ENCODE results near the gene PUS1. TPM values are rescaled to one million over a fixed set of nuclear protein-coding genes. Genes with fewer than 3 reads are reported as not detected.
A peak's percentile ranks its signal among the peaks of the same experiment; 100 is the strongest.

The PUS1 gene
- total and polyA plus RNA-seq, 9 of the 15 experiments (the other 6 are each of a cell fraction or from before 2014, with no cell fraction given) = 1.9 to 90.8 (median 30.0) TPM

DNA sequence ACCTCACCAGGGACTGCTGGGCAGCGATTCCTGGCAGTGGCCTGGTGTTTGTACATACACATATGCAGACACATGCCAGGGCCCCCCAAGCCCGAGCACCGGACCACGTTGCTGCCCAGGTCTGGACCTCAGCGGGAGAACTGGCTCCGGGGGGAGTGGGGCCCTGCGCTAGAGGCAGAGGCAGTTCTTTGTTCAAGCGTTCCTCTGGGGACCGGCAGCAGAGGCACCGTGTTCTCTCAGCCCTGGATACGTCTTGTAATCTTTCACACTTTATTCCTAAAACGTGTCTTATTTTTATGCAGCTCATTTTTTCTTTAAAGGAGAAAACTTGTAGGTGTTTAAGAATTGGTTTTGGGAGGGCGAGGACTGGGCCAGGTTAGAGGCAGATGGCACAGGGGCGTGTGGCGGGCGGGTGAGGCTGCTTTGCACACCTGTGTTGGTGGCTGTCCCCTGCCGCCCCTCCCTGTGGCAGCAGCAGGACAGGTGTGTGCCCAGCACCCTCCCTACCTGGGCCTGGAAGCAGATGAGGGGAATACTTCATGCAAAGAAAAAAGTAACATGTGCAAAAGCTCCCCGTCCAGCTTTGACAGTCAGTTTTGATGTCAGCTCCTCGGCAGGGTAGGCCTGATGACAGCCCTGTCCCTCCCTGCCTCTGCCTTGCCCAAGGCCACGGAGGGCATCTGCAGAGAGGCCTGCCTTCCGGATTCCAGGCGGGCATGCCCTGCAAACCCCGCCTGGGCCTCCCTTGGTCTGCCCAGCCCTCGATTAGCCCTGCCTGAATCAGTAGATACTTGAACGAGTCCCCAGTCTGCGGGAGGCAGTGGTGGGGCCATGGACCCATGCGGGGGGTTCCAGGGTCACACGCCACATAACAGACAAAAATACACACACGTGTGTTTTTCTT lies 7.0 kb upstream of the PUS1 start:
- Histone ChIP-seq H3K27ac (ENCODE audit: extremely low read depth, low read depth, low read length) (no peak overlapping the region), H4K20me1 (replicated peaks; ENCODE audit: control insufficient read depth, insufficient read depth, low read length) (no peaks in the 10 kb centered on the region), H3K27me3 (ENCODE audit: control insufficient read depth in 2 of 2, insufficient read depth in 2 of 2, low read length in 2 of 2) (no peaks in the 10 kb centered on the region), H3K36me3 (ENCODE audit: control insufficient read depth, insufficient read depth, low read length) (peaks cover 4% of the 10 kb centered on the region; the same call in 1 of the 3 replicates), H3K4me2 (ENCODE audit: insufficient read depth, low read length) (no peak overlapping the region), H3K9ac (ENCODE audit: insufficient read depth in 1 of 2, low read depth in 2 of 2, low read length in 2 of 2) (no peak overlapping the region), H3K4me3 (no peak overlapping the region), H3K9me1 (ENCODE audit: control insufficient read depth, insufficient read depth, low read length) (no peaks in the 10 kb centered on the region), H3K79me2 (ENCODE audit: control insufficient read depth, insufficient read depth, low read length) (no peaks in the 10 kb centered on the region), H3K9me3 (replicated peaks; ENCODE audit: control insufficient read depth, insufficient read depth, low read depth, low read length) (no peaks in the 10 kb centered on the region), H2AFZ (ENCODE audit: low read depth, low read length) (no peak overlapping the region), H3K4me1 (replicated peaks in 1 of 2; ENCODE audit: control insufficient read depth in 2 of 2, insufficient read depth in 2 of 2, low read length in 2 of 2) (peaks cover 0 to 13% of the 10 kb centered on the region in 2 experiments; a peak in 2 of 5 replicates)
- no peak for FAIRE-seq
- DNase-seq (ENCODE audit: extremely low read depth in 1 of 4, low spot score in 3 of 4) = no peak
- intact Hi-C loops (cut with micrococcal nuclease) (no loop called here), in situ Hi-C loops (cut with MboI) (no loop called here)
- POLR2A ChIA-PET = interaction anchor here (0.6 to 2.6 kb wide), 5 partner anchors 11 to 581 kb away, joined by 3 to 9 read pairs (median 5); no protein-coding TSS in a partner anchor
- TF ChIP-seq CCAR2 (IDR thresholded peaks at IDR 0.05; ENCODE audit: low read depth, low read length) (no peak), POLR2AphosphoS2 (IDR thresholded peaks at IDR 0.05; ENCODE audit: low read length) (peak; percentile 31; the same call in 1 of the 2 replicates), ZNF263 (CRISPR knock-in tag; IDR thresholded peaks at IDR 0.05; ENCODE audit: borderline replicate concordance) (no peak), ZSCAN29 (IDR thresholded peaks at IDR 0.05) (no peak), STAT5A (IDR thresholded peaks at IDR 0.05; ENCODE audit: borderline replicate concordance, low read length) (no peak), MEIS2 (IDR thresholded peaks at IDR 0.05; ENCODE audit: partially characterized antibody) (no peak), HIVEP1 (CRISPR knock-in tag; IDR thresholded peaks at IDR 0.05) (no peak), DDX20 (tag; IDR thresholded peaks at IDR 0.05; ENCODE audit: low read depth) (no peak), HMGXB4 (CRISPR knock-in tag; IDR thresholded peaks at IDR 0.05) (no peak), POLR2G (IDR thresholded peaks at IDR 0.05; ENCODE audit: low read depth, low read length) (peak; percentile 31; the same call in 1 of the 2 replicates)
- peak; percentile 10; the same call in 1 of the 3 replicates for ATAC-seq
- TSS peak; percentile 58 for BruUV-seq (replicated peaks)
- CTCF ChIA-PET (ENCODE audit: low intra/inter-chr PET ratio) = no interaction called here
- 75% methylated on average over 24 of the region's 29 CpGs for WGBS (ENCODE audit: insufficient coverage, low coverage, missing lambda C conversion rate)
